Measurements from ENCODE around the gene PCDHA3. TPM values are rescaled to one million over a fixed set of nuclear protein-coding genes. Genes with fewer than 3 reads are reported as not detected.
A peak's percentile ranks its signal among the peaks of the same experiment; 100 is the strongest.
"Not testable (repeated sequence)": the region's sequence is repeated elsewhere in the genome, so short reads cannot be mapped to it uniquely, and the experiment has no call there.

Gene PCDHA3
- polyA plus RNA-seq, 2 donors: 0.04 TPM; not detected in 1

DNA sequence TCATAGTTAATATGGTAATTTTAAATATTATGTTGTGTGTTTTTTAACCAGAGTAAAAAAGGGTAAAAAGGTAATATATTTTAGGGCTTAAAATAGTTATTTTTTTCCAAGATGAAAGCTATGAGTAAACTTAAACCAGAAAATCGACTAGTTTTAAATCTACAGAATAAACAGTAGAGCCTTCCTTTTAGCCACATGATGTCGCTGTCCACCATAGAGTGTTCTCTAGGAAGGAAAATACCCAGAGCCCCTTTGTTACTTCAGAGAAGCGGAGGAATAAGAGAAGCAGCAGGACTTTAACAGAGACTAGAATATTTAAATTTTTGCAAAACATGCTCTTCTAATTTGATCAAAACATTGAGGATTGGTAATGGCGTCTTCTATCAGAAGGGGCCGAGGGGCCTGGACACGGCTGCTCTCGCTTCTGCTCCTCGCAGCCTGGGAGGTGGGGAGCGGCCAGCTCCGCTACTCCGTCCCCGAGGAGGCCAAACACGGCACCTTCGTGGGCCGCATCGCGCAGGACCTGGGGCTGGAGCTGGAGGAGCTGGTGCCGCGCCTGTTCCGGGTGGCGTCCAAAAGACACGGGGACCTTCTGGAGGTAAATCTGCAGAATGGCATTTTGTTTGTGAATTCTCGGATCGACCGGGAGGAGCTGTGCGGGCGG is 6.1 kb upstream of the PCDHA3 start, which contains the start of gene PCDHA2:
Gene PCDHA2 (plus strand): TSS at position 258 of the 664 bp plus-strand sequence.
- Histone ChIP-seq H3K27ac (ENCODE audit: low read depth in 2 of 2, low read length in 1 of 2) (no peak within 1 kb of the TSS), H3K4me1 (ENCODE audit: control insufficient read depth in 2 of 2, insufficient read depth in 2 of 2, low read length in 1 of 2) (no peaks in the 10 kb centered on the region), H3K36me3 (ENCODE audit: control insufficient read depth in 2 of 2, insufficient read depth in 2 of 2, low read length in 1 of 2) (no peaks in the 10 kb centered on the region), H3K4me3 (ENCODE audit: low read depth in 1 of 2, low read length in 2 of 2) (no peak within 1 kb of the TSS), H3K27me3 (ENCODE audit: control insufficient read depth in 1 of 2, insufficient read depth in 2 of 2, low read length in 2 of 2) (no peaks in the 10 kb centered on the region), H3K9me3 (ENCODE audit: control insufficient read depth in 2 of 2, insufficient read depth in 1 of 2, low read depth in 1 of 2, low read length in 1 of 2) (peaks cover 12 to 20% of the 10 kb centered on the region in 2 donors)
- 24 to 28% methylated on average over 27 of the region's 27 CpGs for WGBS, 2 donors

DNA sequence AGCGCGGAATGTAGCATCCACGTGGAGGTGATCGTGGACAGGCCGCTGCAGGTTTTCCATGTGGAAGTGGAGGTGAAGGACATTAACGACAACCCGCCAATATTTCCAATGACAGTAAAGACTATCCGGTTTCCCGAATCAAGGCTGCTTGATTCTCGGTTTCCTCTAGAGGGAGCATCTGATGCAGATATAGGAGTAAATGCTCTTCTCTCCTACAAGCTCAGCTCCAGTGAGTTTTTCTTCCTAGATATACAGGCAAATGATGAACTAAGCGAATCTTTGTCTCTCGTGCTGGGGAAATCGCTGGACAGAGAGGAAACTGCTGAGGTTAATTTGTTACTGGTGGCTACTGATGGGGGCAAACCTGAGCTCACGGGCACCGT is 5.6 kb upstream of the PCDHA3 start:
- no peak overlapping the region for H3K27ac ChIP-seq (ENCODE audit: low read depth in 2 of 2, low read length in 1 of 2)
- H3K4me3 ChIP-seq (ENCODE audit: low read depth in 1 of 2, low read length in 2 of 2): no peak overlapping the region
- no peaks in the 10 kb centered on the region for H3K4me1 ChIP-seq (ENCODE audit: control insufficient read depth in 2 of 2, insufficient read depth in 2 of 2, low read length in 1 of 2)
- no peaks in the 10 kb centered on the region for H3K27me3 ChIP-seq (ENCODE audit: control insufficient read depth in 1 of 2, insufficient read depth in 2 of 2, low read length in 2 of 2)
- H3K36me3 ChIP-seq (ENCODE audit: control insufficient read depth in 2 of 2, insufficient read depth in 2 of 2, low read length in 1 of 2): no peaks in the 10 kb centered on the region
- 23% methylated on average over 15 of the region's 15 CpGs for WGBS, 2 donors
- H3K9me3 ChIP-seq (ENCODE audit: control insufficient read depth in 2 of 2, insufficient read depth in 1 of 2, low read depth in 1 of 2, low read length in 1 of 2): peaks cover 12 to 20% of the 10 kb centered on the region in 2 donors

DNA sequence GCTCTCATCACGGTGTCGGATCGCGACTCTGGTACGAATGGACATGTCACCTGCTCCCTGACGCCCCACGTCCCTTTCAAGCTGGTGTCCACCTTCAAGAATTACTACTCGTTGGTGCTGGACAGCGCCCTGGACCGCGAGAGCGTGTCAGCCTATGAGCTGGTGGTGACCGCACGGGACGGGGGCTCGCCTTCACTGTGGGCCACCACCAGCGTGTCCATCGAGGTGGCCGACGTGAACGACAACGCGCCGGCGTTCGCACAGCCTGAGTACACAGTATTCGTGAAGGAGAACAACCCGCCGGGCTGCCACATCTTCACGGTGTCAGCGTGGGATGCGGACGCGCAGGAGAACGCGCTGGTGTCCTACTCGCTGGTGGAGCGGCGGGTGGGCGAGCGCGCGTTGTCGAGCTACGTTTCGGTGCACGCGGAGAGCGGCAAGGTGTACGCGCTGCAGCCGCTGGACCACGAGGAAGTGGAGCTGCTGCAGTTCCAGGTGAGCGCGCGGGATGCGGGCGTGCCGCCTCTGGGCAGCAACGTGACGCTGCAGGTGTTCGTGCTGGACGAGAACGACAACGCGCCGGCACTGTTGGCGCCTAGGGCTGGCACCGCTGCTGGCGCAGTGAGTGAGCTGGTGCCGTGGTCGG is 4.7 kb upstream of the PCDHA3 start:
- H3K9me3 ChIP-seq (ENCODE audit: control insufficient read depth in 2 of 2, insufficient read depth in 1 of 2, low read depth in 1 of 2, low read length in 1 of 2): peaks cover 12 to 22% of the 10 kb centered on the region in 2 donors

DNA sequence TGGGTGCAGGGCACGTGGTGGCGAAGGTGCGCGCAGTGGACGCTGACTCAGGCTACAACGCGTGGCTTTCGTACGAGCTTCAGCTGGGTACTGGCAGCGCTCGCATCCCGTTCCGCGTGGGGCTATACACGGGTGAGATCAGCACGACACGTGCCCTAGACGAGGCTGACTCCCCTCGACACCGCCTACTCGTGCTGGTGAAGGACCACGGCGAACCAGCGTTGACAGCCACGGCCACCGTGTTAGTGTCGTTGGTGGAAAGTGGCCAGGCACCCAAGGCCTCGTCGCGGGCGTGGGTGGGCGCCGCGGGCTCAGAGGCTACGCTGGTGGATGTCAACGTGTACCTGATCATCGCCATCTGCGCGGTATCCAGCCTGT is 4.2 kb upstream of the PCDHA3 start:
- H3K27ac ChIP-seq (ENCODE audit: low read depth in 2 of 2, low read length in 1 of 2): no peak overlapping the region
- H3K9me3 ChIP-seq (ENCODE audit: control insufficient read depth in 2 of 2, insufficient read depth in 1 of 2, low read depth in 1 of 2, low read length in 1 of 2): peaks cover 12 to 25% of the 10 kb centered on the region in 2 donors
- H3K4me1 ChIP-seq (ENCODE audit: control insufficient read depth in 2 of 2, insufficient read depth in 2 of 2, low read length in 1 of 2): no peaks in the 10 kb centered on the region
- H3K4me3 ChIP-seq (ENCODE audit: low read depth in 1 of 2, low read length in 2 of 2): peak overlapping the region in 1 of 2 donors; percentile 13
- no peaks in the 10 kb centered on the region for H3K36me3 ChIP-seq (ENCODE audit: control insufficient read depth in 2 of 2, insufficient read depth in 2 of 2, low read length in 1 of 2)
- H3K27me3 ChIP-seq (ENCODE audit: control insufficient read depth in 1 of 2, insufficient read depth in 2 of 2, low read length in 2 of 2): no peaks in the 10 kb centered on the region
- WGBS, 2 donors: 56 to 62% methylated on average over 39 of the region's 39 CpGs

More for the DNA sequence above, 4.7 kb upstream of the PCDHA3 start:
- not testable (repeated sequence) for H3K27ac ChIP-seq (ENCODE audit: low read depth in 2 of 2, low read length in 1 of 2); H3K36me3 ChIP-seq (ENCODE audit: control insufficient read depth in 2 of 2, insufficient read depth in 2 of 2, low read length in 1 of 2); H3K4me1 ChIP-seq (ENCODE audit: control insufficient read depth in 2 of 2, insufficient read depth in 2 of 2, low read length in 1 of 2); H3K27me3 ChIP-seq (ENCODE audit: control insufficient read depth in 1 of 2, insufficient read depth in 2 of 2, low read length in 2 of 2)
- peak overlapping the region in 1 of 2 donors; percentile 13 for H3K4me3 ChIP-seq (ENCODE audit: low read depth in 1 of 2, low read length in 2 of 2)
- 55 to 60% methylated on average over 72 of the region's 72 CpGs for WGBS, 2 donors

DNA sequence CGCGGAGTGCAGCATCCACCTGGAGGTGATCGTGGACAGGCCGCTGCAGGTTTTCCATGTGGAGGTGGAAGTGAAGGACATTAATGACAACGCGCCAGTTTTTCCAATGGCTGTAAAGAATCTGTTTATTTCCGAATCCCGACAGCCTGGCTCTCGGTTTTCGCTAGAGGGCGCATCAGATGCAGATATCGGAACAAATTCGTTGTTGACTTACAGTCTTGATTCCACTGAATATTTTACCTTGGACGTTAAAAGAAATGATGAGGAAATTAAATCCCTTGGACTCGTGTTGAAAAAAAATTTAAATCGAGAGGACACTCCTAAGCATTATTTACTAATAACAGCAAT is 611 bp downstream of the PCDHA3 start:
- Histone ChIP-seq H3K4me3 (ENCODE audit: low read depth in 1 of 2, low read length in 2 of 2) (no peak overlapping the region), H3K27ac (ENCODE audit: low read depth in 2 of 2, low read length in 1 of 2) (no peak overlapping the region), H3K36me3 (ENCODE audit: control insufficient read depth in 2 of 2, insufficient read depth in 2 of 2, low read length in 1 of 2) (no peaks in the 10 kb centered on the region), H3K4me1 (ENCODE audit: control insufficient read depth in 2 of 2, insufficient read depth in 2 of 2, low read length in 1 of 2) (peaks cover 0 to 4% of the 10 kb centered on the region in 2 donors), H3K9me3 (ENCODE audit: control insufficient read depth in 2 of 2, insufficient read depth in 1 of 2, low read depth in 1 of 2, low read length in 1 of 2) (peaks cover 14 to 26% of the 10 kb centered on the region in 2 donors), H3K27me3 (ENCODE audit: control insufficient read depth in 1 of 2, insufficient read depth in 2 of 2, low read length in 2 of 2) (peaks cover 0 to 2% of the 10 kb centered on the region in 2 donors)
- 19 to 22% methylated on average over 16 of the region's 16 CpGs for WGBS, 2 donors

DNA sequence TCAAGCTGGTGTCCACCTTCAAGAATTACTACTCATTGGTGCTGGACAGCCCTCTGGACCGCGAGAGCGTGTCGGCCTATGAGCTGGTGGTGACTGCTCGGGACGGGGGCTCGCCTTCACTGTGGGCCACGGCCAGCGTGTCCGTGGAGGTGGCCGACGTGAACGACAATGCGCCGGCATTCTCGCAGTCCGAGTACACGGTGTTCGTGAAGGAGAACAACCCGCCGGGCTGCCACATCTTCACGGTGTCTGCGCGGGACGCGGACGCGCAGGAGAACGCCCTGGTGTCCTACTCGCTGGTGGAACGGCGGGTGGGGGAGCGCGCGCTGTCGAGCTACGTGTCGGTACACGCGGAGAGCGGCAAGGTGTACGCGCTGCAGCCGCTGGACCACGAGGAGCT is 1.5 kb downstream of the PCDHA3 start:
- not testable (repeated sequence) for H3K36me3 ChIP-seq (ENCODE audit: control insufficient read depth in 2 of 2, insufficient read depth in 2 of 2, low read length in 1 of 2); H3K27me3 ChIP-seq (ENCODE audit: control insufficient read depth in 1 of 2, insufficient read depth in 2 of 2, low read length in 2 of 2); H3K27ac ChIP-seq (ENCODE audit: low read depth in 2 of 2, low read length in 1 of 2); H3K4me1 ChIP-seq (ENCODE audit: control insufficient read depth in 2 of 2, insufficient read depth in 2 of 2, low read length in 1 of 2); H3K4me3 ChIP-seq (ENCODE audit: low read depth in 1 of 2, low read length in 2 of 2)
- H3K9me3 ChIP-seq (ENCODE audit: control insufficient read depth in 2 of 2, insufficient read depth in 1 of 2, low read depth in 1 of 2, low read length in 1 of 2): peaks cover 11 to 21% of the 10 kb centered on the region in 2 donors
- 51 to 54% methylated on average over 45 of the region's 45 CpGs for WGBS, 2 donors

DNA sequence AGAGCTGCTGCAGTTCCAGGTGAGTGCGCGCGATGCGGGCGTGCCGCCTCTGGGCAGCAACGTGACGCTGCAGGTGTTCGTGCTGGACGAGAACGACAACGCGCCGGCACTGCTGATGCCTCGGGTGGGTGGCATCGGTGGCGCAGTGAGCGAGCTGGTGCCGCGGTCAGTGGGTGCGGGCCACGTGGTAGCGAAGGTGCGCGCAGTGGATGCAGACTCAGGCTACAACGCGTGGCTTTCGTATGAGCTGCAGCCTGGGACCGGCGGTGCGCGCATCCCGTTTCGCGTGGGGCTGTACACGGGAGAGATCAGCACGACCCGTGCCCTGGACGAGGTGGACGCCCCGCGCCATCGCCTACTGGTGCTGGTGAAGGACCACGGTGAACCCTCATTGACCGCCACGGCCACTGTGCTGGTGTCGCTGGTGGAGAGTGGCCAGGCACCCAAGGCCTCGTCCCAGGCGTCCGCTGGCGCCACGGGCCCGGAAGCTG is 2.0 kb downstream of the PCDHA3 start:
- no peak overlapping the region for H3K4me3 ChIP-seq (ENCODE audit: low read depth in 1 of 2, low read length in 2 of 2)
- peaks cover 0 to 2% of the 10 kb centered on the region in 2 donors for H3K27me3 ChIP-seq (ENCODE audit: control insufficient read depth in 1 of 2, insufficient read depth in 2 of 2, low read length in 2 of 2)
- H3K36me3 ChIP-seq (ENCODE audit: control insufficient read depth in 2 of 2, insufficient read depth in 2 of 2, low read length in 1 of 2): no peaks in the 10 kb centered on the region
- H3K9me3 ChIP-seq (ENCODE audit: control insufficient read depth in 2 of 2, insufficient read depth in 1 of 2, low read depth in 1 of 2, low read length in 1 of 2): peaks cover 11 to 21% of the 10 kb centered on the region in 2 donors
- no peak overlapping the region for H3K27ac ChIP-seq (ENCODE audit: low read depth in 2 of 2, low read length in 1 of 2)
- peaks cover 0 to 4% of the 10 kb centered on the region in 2 donors for H3K4me1 ChIP-seq (ENCODE audit: control insufficient read depth in 2 of 2, insufficient read depth in 2 of 2, low read length in 1 of 2)
- WGBS, 2 donors: 49 to 51% methylated on average over 44 to 53 of the region's 53 CpGs

DNA sequence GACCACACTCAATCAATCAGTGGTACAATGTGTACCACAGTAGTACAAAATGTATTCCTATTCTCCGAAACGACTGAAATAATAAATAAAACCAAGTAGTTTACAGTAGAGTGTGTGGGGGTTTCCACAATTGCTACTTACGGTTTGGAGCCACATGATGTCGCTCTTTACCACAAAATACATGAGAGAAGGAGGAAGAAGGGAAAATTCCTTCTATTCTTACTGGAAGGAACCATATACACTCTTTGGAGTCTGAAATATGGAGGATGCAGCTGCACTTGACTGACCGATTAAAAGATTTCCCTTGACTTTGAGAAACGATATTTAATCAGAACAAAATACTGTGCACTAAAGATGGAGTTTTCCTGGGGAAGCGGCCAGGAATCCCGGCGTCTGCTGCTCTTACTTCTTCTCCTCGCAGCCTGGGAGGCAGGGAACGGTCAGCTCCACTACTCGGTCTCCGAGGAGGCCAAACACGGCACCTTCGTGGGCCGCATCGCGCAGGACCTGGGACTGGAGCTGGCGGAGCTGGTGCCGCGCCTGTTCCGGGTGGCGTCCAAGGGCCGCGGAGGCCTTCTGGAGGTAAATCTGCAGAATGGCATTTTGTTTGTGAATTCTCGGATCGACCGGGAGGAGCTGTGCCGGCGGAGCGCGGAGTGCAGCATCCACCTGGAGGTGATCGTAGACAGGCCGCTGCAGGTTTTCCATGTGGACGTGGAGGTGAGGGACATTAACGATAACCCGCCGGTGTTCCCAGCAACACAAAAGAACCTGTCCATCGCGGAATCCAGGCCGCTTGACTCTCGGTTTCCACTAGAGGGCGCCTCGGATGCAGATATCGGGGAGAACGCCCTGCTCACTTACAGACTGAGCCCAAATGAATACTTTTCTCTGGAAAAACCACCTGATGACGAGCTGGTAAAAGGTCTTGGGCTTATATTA is 6.2 kb downstream of the PCDHA3 start, which contains the start of gene PCDHA4:
Gene PCDHA4 (plus strand): TSS at position 235 of the 942 bp plus-strand sequence.
- Histone ChIP-seq H3K4me1 (ENCODE audit: control insufficient read depth in 2 of 2, insufficient read depth in 2 of 2, low read length in 1 of 2) (peaks cover 0 to 4% of the 10 kb centered on the region in 2 donors), H3K27me3 (ENCODE audit: control insufficient read depth in 1 of 2, insufficient read depth in 2 of 2, low read length in 2 of 2) (peaks cover 0 to 2% of the 10 kb centered on the region in 2 donors), H3K9me3 (ENCODE audit: control insufficient read depth in 2 of 2, insufficient read depth in 1 of 2, low read depth in 1 of 2, low read length in 1 of 2) (peaks cover 18 to 29% of the 10 kb centered on the region in 2 donors), H3K36me3 (ENCODE audit: control insufficient read depth in 2 of 2, insufficient read depth in 2 of 2, low read length in 1 of 2) (no peaks in the 10 kb centered on the region), H3K4me3 (ENCODE audit: low read depth in 1 of 2, low read length in 2 of 2) (no peak within 1 kb of the TSS), H3K27ac (ENCODE audit: low read depth in 2 of 2, low read length in 1 of 2) (no peak within 1 kb of the TSS)
- WGBS, 2 donors: 20 to 24% methylated on average over 35 to 38 of the region's 47 CpGs

DNA sequence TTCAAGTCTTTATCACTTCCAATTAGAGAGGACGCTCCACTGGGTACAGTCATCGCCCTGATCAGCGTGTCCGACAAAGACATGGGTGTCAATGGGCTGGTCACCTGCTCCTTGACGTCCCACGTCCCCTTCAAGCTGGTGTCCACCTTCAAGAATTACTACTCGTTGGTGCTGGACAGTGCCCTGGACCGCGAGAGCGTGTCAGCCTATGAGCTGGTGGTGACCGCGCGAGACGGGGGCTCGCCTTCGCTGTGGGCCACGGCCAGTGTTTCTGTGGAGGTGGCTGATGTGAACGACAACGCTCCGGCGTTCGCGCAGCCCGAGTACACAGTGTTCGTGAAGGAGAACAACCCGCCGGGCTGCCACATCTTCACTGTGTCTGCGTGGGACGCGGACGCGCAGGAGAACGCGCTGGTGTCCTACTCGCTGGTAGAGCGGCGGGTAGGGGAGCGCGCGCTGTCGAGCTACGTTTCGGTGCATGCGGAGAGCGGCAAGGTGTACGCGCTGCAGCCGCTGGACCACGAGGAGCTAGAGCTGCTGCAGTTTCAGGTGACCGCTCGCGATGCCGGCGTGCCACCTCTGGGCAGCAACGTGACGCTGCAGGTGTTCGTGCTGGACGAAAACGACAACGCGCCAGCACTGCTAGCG is 7.5 kb downstream of the PCDHA3 start:
- not testable (repeated sequence) for H3K36me3 ChIP-seq (ENCODE audit: control insufficient read depth in 2 of 2, insufficient read depth in 2 of 2, low read length in 1 of 2); H3K27ac ChIP-seq (ENCODE audit: low read depth in 2 of 2, low read length in 1 of 2); H3K27me3 ChIP-seq (ENCODE audit: control insufficient read depth in 1 of 2, insufficient read depth in 2 of 2, low read length in 2 of 2); H3K4me1 ChIP-seq (ENCODE audit: control insufficient read depth in 2 of 2, insufficient read depth in 2 of 2, low read length in 1 of 2); H3K4me3 ChIP-seq (ENCODE audit: low read depth in 1 of 2, low read length in 2 of 2)
- H3K9me3 ChIP-seq (ENCODE audit: control insufficient read depth in 2 of 2, insufficient read depth in 1 of 2, low read depth in 1 of 2, low read length in 1 of 2): peaks cover 11 to 17% of the 10 kb centered on the region in 2 donors
- whole genome bisulfite sequencing, 2 donors: 62 to 66% methylated on average over 62 of the region's 62 CpGs
